Astrocyte (in vitro differentiated cells and primary cell): ENCODE data around the gene INPP5F. TPM values are rescaled to one million over a fixed set of nuclear protein-coding genes. Genes with fewer than 3 reads are reported as not detected.
A peak's percentile ranks its signal among the peaks of the same experiment; 100 is the strongest.

Experiments
- DNase-seq: peaks from one replicate; pipeline ENCODE4 v3.0.0-alpha.2; 2010; ENCODE audit warnings: low read depth
- FAIRE-seq: peaks from 2 replicates; lab custom pipeline; 2011; peaks lifted over from hg19 to GRCh38; lab: Jason Lieb, UNC
- H2AFZ ChIP-seq: 2 replicates; pipeline ENCODE4 v1.6.0; 2012; ENCODE audit warnings: low read depth, low read length, inconsistent platforms
- H3K27ac ChIP-seq: 2 replicates; pipeline ENCODE4 v1.5.1; 2011; ENCODE audit warnings: low read depth, low read length, inconsistent platforms
- H3K27me3 ChIP-seq: 2 replicates; pipeline ENCODE4 v1.6.0; 2011; ENCODE audit warnings: low read length, inconsistent platforms; ENCODE audit not compliant: insufficient read depth
- H3K36me3 ChIP-seq: 2 replicates; pipeline ENCODE4 v1.5.1; 2011; ENCODE audit warnings: low read length, inconsistent platforms; ENCODE audit not compliant: insufficient read depth
- H3K4me1 ChIP-seq: 2 replicates; pipeline ENCODE4 v1.5.1; 2011; ENCODE audit warnings: low read length, inconsistent platforms; ENCODE audit not compliant: insufficient read depth
- H3K4me2 ChIP-seq: 2 replicates; pipeline ENCODE4 v1.6.0; 2012; ENCODE audit warnings: low read length, inconsistent platforms
- H3K4me3 ChIP-seq: 2 replicates; pipeline ENCODE4 v1.5.1; 2011; ENCODE audit warnings: low read depth, mild to moderate bottlenecking, low read length, inconsistent platforms; ENCODE audit not compliant: insufficient read depth
- H3K79me2 ChIP-seq: 2 replicates; pipeline ENCODE4 v1.6.0; 2012; ENCODE audit warnings: mild to moderate bottlenecking, low read length, inconsistent platforms; ENCODE audit not compliant: insufficient read depth
- H3K9ac ChIP-seq: 2 replicates; pipeline ENCODE4 v1.6.0; 2012; ENCODE audit warnings: mild to moderate bottlenecking, low read length, inconsistent platforms
- H3K9me3 ChIP-seq: 2 replicates; pipeline ENCODE4 v1.5.1; 2012; ENCODE audit warnings: low read depth, mild to moderate bottlenecking, low read length, inconsistent platforms; ENCODE audit not compliant: insufficient read depth
- H4K20me1 ChIP-seq: 2 replicates; pipeline ENCODE4 v1.6.0; 2012; ENCODE audit warnings: low read length, inconsistent platforms; ENCODE audit not compliant: insufficient read depth
- H3K27ac Mint-ChIP-seq: one replicate; pipeline ENCODE4 v1.8.0; 2021; ENCODE audit warnings: mild to moderate bottlenecking, mixed read lengths; ENCODE audit not compliant: unreplicated experiment
- H3K27me3 Mint-ChIP-seq: one replicate; pipeline ENCODE4 v1.8.0; 2021; ENCODE audit warnings: low read depth, mixed read lengths; ENCODE audit not compliant: unreplicated experiment
- H3K36me3 Mint-ChIP-seq: one replicate; pipeline ENCODE4 v1.8.0; 2021; ENCODE audit warnings: low read depth, mixed read lengths; ENCODE audit not compliant: unreplicated experiment
- H3K4me1 Mint-ChIP-seq: one replicate; pipeline ENCODE4 v1.8.0; 2021; ENCODE audit warnings: low read depth, mixed read lengths; ENCODE audit not compliant: unreplicated experiment
- H3K4me3 Mint-ChIP-seq: one replicate; pipeline ENCODE4 v1.8.0; 2021; ENCODE audit warnings: mild to moderate bottlenecking, moderate library complexity, mixed read lengths; ENCODE audit not compliant: unreplicated experiment
- H3K9me3 Mint-ChIP-seq: one replicate; pipeline ENCODE4 v1.8.0; 2021; ENCODE audit warnings: mild to moderate bottlenecking, mixed read lengths; ENCODE audit not compliant: unreplicated experiment
- EZH2 ChIP-seq: IDR thresholded peaks from 2 replicates; pipeline ENCODE4 v1.6.1; 2012; ENCODE audit warnings: mild to moderate bottlenecking, low read length, inconsistent platforms; ENCODE audit not compliant: insufficient read depth
- total RNA-seq: library from RNA; stranded (reverse); gene quantifications from 2 replicates; pipeline ENCODE4 v1.2.1, GENCODE V29; 2021
- TF ChIP-seq, protein P1 (sequence below): IDR thresholded peaks from 2 replicates; pipeline ENCODE4 v1.5.1; 2011; ENCODE audit warnings: low read depth, mild to moderate bottlenecking, inconsistent platforms, low read length, moderate library complexity; ENCODE audit not compliant: insufficient read depth

Gene INPP5F
- total RNA-seq, 1 donor from 2014 or later: 101 TPM

DNA sequence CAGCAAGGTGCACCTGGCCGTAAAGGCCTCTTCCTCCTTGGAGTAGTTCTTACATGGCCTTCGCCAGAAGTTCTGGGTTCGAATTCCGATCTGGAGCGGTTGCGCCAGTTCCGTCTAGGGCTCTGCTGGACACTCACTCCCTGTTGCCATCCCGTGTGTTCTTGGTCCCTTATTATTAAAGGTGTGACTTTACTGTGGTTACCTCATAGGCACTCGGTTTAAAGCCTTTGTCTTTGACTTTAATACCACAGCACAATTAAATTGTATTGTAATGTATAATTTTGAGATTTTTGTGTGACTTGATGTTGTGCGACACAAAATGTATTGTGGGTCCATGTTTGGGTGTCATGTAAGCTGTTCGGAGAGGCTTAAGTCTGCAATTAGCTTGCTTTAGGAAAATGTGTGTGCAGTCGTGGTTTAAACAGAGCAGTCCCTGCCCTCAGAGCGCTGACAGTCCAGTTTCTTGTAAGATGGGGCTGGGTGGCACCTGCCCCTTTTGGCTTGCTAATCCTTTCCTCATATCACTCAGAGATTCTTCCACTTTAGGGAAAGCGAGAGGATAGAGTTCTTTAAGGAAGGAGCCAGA, 919 bp downstream of the INPP5F start:
- Histone ChIP-seq H3K9ac (peak overlapping the region; percentile 77), H3K9me3 (no peaks in the 10 kb centered on the region), H3K4me1 (peaks cover 17% of the 10 kb centered on the region), H3K79me2 (peaks cover 35% of the 10 kb centered on the region), H4K20me1 (peaks cover 5% of the 10 kb centered on the region), H3K4me2 (peak overlapping the region; percentile 83), H3K36me3 (no peaks in the 10 kb centered on the region), H3K27ac (no peak overlapping the region), H2AFZ (peak overlapping the region; percentile 68), H3K4me3 (peak overlapping the region; percentile 71), H3K27me3 (no peaks in the 10 kb centered on the region)
- DNase-seq (no peak), FAIRE-seq (no peak)
- H3K4me1 Mint-ChIP-seq: peaks cover 29% of the 10 kb centered on the region
- no peaks in the 10 kb centered on the region for H3K9me3 Mint-ChIP-seq
- H3K27ac Mint-ChIP-seq: peak overlapping the region; percentile 75
- H3K36me3 Mint-ChIP-seq: no peaks in the 10 kb centered on the region
- no peak for TF ChIP-seq EZH2
- TF ChIP-seq, protein P1, sequence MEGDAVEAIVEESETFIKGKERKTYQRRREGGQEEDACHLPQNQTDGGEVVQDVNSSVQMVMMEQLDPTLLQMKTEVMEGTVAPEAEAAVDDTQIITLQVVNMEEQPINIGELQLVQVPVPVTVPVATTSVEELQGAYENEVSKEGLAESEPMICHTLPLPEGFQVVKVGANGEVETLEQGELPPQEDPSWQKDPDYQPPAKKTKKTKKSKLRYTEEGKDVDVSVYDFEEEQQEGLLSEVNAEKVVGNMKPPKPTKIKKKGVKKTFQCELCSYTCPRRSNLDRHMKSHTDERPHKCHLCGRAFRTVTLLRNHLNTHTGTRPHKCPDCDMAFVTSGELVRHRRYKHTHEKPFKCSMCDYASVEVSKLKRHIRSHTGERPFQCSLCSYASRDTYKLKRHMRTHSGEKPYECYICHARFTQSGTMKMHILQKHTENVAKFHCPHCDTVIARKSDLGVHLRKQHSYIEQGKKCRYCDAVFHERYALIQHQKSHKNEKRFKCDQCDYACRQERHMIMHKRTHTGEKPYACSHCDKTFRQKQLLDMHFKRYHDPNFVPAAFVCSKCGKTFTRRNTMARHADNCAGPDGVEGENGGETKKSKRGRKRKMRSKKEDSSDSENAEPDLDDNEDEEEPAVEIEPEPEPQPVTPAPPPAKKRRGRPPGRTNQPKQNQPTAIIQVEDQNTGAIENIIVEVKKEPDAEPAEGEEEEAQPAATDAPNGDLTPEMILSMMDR: no peak
- H3K27me3 Mint-ChIP-seq: no peaks in the 10 kb centered on the region
- peak overlapping the region; percentile 91 for H3K4me3 Mint-ChIP-seq

DNA sequence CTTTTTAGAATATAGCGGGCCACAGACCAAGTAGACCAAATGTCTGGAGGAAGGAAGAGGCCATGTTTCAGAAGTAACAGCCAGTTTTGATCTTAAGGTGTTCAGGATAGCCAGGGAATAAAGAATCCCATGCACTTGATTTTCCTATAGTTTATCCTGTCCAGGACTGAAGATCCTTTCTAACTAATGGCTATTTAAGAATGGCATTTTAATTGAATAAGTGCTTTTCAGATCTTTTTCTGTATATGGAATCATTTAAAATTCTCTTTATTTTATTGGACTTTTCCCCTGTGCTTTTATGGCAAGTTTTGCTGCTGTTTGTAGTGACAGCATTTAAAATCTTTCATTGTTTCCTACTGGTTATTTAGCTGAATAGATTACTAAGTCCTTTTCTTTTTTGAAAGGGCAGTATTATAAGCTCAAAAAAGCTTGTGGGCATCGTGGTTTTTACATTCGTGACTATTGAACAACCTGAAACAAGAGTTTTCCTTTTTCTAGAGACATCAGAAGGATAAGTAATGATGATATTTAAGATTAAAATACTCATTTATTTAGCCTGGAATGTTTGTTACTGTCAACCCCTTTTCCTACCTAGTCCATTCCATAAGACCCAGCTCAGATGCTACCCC, 2.4 kb downstream of the INPP5F start:
- Histone ChIP-seq H3K9ac (no peak overlapping the region), H3K36me3 (no peaks in the 10 kb centered on the region), H3K27me3 (no peaks in the 10 kb centered on the region), H3K4me3 (no peak overlapping the region), H3K4me1 (peaks cover 17% of the 10 kb centered on the region), H3K27ac (no peak overlapping the region), H3K9me3 (no peaks in the 10 kb centered on the region), H4K20me1 (peaks cover 5% of the 10 kb centered on the region), H3K4me2 (no peak overlapping the region), H3K79me2 (peaks cover 41% of the 10 kb centered on the region), H2AFZ (no peak overlapping the region)
- TF ChIP-seq EZH2: no peak
- TF ChIP-seq, protein P1: no peak
- H3K4me3 Mint-ChIP-seq: peak overlapping the region; percentile 2
- no peak for FAIRE-seq
- no peak overlapping the region for H3K27ac Mint-ChIP-seq
- DNase-seq: no peak
- H3K4me1 Mint-ChIP-seq: peaks cover 29% of the 10 kb centered on the region
- H3K9me3 Mint-ChIP-seq: no peaks in the 10 kb centered on the region
- no peaks in the 10 kb centered on the region for H3K36me3 Mint-ChIP-seq
- H3K27me3 Mint-ChIP-seq: no peaks in the 10 kb centered on the region
